Chondrocyte (in vitro differentiated cells): ENCODE measurements around the gene SSU72. TPM values are rescaled to one million over a fixed set of nuclear protein-coding genes. Genes with fewer than 3 reads are reported as not detected.

Experiments
- DNase-seq: peaks from one replicate; pipeline ENCODE4 v3.0.0; 2021; ENCODE audit warnings: mixed read lengths, low spot score
- H3K27ac Mint-ChIP-seq: one replicate; pipeline ENCODE4 v1.8.0; 2021; ENCODE audit warnings: mild to moderate bottlenecking, moderate library complexity, mixed read lengths; ENCODE audit not compliant: unreplicated experiment
- H3K27me3 Mint-ChIP-seq: 2 replicates; pipeline ENCODE4 v1.8.0; 2021; ENCODE audit warnings: low read depth, mixed read lengths
- H3K36me3 Mint-ChIP-seq: 2 replicates; pipeline ENCODE4 v1.8.0; 2021; ENCODE audit warnings: low read depth, mixed read lengths
- H3K4me1 Mint-ChIP-seq: 2 replicates; pipeline ENCODE4 v1.8.0; 2021; ENCODE audit warnings: low read depth, mild to moderate bottlenecking, mixed read lengths
- H3K4me3 Mint-ChIP-seq: one replicate; pipeline ENCODE4 v1.8.0; 2021; ENCODE audit warnings: mild to moderate bottlenecking, moderate library complexity, mixed read lengths; ENCODE audit not compliant: unreplicated experiment
- H3K9me3 Mint-ChIP-seq: 2 replicates; pipeline ENCODE4 v1.8.0; 2021; ENCODE audit warnings: low read depth, mixed read lengths
- CTCF ChIP-seq: fragments of 200-600 bp; sonication (generic); IDR thresholded peaks from 2 replicates; pipeline ENCODE4 v1.5.0; 2021; ENCODE audit warnings: antibody characterized with exemption, mild to moderate bottlenecking, moderate library complexity
- total RNA-seq: library from RNA; stranded (reverse); gene quantifications from 3 replicates; pipeline ENCODE4 v1.2.1, GENCODE V29; 2021

Gene SSU72
- total RNA-seq, 1 donor from 2014 or later, result 99.7 TPM

GRCh38 chr1:1602968-1603506 is 28.4 kb upstream of the SSU72 start:
- Mint-ChIP-seq H3K4me1 (peaks cover 5% of the 10 kb centered on the region), H3K27me3 (peaks cover 5% of the 10 kb centered on the region), H3K9me3 (no peaks in the 10 kb centered on the region), H3K36me3 (no peaks in the 10 kb centered on the region), H3K4me3 (no peak overlapping the region), H3K27ac (no peak overlapping the region)
- DNase-seq, result peak; percentile 82
- TF ChIP-seq CTCF, result no peak

GRCh38 chr1:1602304-1602967 is 27.8 kb upstream of the SSU72 start:
- Mint-ChIP-seq H3K27ac (no peak overlapping the region), H3K4me1 (peaks cover 11% of the 10 kb centered on the region), H3K9me3 (no peaks in the 10 kb centered on the region), H3K4me3 (no peak overlapping the region), H3K27me3 (peaks cover 8% of the 10 kb centered on the region), H3K36me3 (no peaks in the 10 kb centered on the region)
- no peak for DNase-seq
- TF ChIP-seq CTCF, result no peak

GRCh38 chr1:1601564-1602303 is 27.1 kb upstream of the SSU72 start:
- Mint-ChIP-seq H3K27me3 (peaks cover 8% of the 10 kb centered on the region), H3K9me3 (no peaks in the 10 kb centered on the region)
- no peak for TF ChIP-seq CTCF

GRCh38 chr1:1600861-1601563 is 26.3 kb upstream of the SSU72 start:
- Mint-ChIP-seq H3K9me3 (no peaks in the 10 kb centered on the region), H3K36me3 (no peaks in the 10 kb centered on the region), H3K4me3 (peak overlapping the region; percentile 61), H3K27ac (no peak overlapping the region), H3K27me3 (peaks cover 8% of the 10 kb centered on the region), H3K4me1 (peaks cover 11% of the 10 kb centered on the region)
- peak; percentile 81 for DNase-seq
- TF ChIP-seq CTCF, result no peak

More at GRCh38 chr1:1601564-1602303, 27.1 kb upstream of the SSU72 start:
- H3K36me3 Mint-ChIP-seq, result no peaks in the 10 kb centered on the region
- DNase-seq, result no peak
- H3K27ac Mint-ChIP-seq, result no peak overlapping the region
- peaks cover 11% of the 10 kb centered on the region for H3K4me1 Mint-ChIP-seq
- no peak overlapping the region for H3K4me3 Mint-ChIP-seq
